ENCODE data around the gene MYO9B.

MYO9B gene

DNA sequence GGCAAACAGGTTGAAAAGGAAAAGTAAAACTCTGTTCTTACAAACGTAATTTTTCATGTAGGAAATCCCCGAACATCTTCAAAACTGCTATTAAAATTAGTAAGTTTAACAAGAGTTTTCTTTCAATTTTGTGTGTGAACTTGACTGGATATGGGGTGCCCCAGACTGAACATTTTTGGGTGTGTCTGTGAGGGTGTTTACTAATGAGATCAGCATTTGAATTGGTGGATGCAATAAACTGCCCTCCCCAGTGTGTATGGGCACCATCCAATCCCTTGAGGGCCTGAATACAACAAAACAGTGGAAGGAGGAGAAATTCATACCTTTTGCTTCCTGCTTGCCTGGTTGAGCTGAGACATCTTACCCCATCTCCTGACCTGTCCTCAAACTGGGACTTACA, 12.1 kb upstream of the MYO9B start:
- no peak for DNase-seq

DNA sequence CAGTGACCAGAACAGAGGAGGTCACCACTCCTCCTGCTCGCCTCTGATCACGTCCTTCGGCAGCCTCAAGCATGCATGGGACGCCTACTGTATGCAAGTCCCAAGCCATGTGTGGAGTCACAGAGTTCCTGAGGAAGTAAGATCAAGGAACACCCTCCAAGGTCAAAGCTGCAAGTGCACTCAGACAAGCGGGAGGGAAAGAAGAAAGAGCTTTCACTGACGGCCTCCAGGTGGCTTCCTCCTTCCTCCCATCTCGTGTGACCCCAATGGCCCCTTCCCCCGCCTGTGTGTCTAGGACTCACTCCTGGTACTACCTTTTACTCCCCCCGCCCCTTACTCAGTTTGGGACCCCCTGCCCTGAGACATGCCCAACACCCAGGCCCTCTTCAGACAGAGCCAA, 6.4 kb upstream of the MYO9B start:
- no peak for DNase-seq

DNA sequence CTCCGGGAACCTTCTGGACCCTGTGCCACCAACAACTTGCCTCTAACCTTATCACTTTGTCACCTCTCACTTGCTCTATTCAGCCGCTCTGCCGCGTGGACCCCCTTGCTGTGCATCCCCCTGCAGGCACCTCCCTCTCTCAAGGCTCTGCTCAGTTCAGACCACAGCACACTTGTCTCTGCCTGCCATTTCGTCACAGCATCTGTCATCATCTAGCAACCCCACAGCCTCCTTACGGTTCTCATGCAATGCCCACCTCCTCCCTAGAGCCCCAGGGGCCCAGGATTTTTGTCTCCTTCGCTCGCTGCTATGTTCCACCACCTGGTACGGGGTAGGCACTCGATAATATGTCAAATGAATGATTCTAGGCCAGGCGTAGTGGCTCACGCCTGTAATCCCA, 5.2 kb upstream of the MYO9B start:
- DNase-seq = no peak

DNA sequence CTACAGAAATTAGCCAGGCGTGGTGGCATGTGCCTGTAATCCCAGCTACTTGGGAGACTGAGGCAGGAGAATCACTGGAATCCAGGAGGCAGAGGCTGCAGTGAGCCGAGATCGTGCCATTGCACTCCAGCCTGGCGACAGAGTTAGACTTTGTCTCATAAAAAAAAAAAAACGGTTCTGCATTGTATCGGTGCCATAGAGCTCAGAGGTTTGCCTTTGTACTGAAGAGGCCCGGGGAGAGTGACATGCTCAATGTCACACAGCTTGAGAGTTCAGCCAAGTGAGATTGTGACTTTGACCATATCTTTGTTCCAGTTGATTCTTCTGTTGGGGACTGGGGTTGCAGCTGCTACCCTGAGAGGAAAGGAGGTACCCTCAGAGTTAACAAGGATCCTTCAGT, 4.7 kb upstream of the MYO9B start:
- no peak for DNase-seq

DNA sequence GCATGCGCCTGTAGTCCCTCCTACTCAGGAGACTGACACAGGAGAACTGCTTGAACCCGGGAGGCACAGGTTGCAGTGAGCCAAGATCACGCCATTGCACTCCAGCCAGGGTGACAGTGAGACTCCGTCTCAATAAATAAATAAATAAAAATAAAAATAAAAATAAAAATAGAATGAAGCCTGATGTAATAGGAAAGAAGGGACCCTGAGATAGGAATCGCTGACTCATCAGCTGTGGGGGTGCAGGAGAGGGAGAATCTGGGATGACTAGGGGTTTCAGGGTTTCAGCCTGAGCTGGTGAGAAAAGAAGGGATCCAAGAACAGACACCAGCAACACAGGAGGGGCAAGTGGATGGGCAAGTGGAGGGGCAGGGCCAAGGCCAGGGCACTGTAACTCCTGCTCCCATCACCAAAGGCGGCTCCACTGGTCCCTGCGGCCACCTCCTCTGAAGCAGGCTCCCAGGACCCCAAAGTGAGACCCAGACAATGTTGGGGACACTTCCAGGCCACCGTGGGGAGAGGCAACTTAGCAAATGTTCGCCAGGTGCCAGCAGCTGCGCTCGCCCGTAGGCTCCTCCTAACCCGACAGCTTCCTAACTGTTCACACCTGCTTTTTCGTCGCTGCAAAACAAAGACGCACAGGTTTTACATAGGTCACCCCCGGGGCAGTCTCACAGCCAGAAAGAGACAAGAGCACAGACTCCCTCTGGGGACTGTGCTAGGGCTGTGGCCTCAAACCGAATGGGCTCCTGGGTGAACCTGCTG, 1.5 kb upstream of the MYO9B start:
- DNase-seq = no peak

DNA sequence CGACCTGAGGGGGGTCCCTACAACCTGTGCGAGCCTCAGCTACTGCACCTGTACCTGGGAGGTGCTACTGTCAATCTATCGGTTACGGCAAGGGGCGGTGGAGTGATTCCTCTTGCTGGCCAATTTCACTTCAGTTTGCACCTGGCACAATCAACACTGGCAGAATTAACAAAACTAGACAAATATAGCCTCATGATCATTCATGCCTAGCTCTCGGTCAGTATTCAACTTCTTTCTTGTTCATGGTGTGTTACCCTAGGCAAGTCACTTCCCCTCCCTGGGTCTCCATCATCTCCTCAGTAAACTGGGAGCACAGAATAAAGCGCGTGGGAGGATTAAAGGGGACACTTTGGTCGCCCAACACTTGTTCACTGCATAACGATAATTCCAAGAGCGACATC, 943 bp upstream of the MYO9B start:
- no peak for DNase-seq

DNA sequence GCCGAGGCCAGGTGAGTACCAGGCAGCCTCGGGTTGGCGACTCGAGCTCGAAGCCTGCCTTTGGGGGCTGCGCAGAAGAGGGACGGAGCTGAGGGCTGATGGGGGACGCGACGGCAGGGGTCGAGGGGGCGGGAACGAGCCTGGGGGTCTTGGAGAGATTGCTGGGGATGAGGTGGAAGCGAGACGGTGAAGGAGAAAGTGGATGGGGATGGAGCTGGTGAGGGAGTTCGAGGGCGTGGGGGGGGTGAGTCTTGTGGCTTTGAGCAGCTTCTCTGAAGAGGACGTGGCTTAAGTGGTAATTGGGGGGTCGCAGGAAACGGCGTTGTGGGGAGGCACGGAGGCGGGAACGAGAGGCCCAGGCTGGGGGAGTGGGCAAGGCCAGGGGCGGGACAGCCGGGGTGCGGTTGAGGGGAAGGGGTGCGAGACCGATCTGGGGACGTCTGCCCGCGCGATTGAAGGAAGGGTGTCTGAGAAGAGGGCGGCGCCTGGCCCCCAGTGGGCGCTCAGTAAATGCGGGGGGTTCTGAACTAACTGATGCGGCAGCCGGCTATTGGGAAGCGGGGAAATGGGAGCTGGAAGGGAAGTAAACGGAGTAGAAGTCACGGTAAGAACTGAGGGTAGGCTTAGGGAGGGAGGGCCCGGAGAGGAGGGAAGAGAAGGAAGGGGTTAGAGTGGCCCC, 426 bp downstream of the MYO9B start:
- peak; percentile 43 for DNase-seq

DNA sequence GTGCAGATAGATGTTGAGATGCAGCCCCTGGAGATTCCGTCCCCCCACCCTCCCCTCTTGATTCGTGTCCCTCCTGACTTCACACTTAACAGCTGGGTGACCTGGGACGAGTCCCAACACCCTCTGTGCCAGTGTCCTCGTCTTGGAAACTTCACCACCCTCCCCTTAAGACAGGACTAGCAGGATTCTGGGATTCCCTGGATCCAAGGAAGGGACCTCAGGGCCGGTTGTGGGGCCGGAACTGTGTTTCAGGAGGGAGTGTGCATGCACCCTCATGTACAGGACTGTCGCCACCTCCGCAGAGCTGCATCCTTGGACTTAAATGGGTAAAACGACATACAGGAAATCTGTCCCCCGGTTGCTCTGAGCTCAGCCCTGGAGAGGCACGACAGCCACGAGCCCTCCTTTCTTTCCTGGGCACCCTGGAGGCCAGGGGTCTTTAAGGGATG, 990 bp downstream of the MYO9B start:
- peak; percentile 36 for DNase-seq

DNA sequence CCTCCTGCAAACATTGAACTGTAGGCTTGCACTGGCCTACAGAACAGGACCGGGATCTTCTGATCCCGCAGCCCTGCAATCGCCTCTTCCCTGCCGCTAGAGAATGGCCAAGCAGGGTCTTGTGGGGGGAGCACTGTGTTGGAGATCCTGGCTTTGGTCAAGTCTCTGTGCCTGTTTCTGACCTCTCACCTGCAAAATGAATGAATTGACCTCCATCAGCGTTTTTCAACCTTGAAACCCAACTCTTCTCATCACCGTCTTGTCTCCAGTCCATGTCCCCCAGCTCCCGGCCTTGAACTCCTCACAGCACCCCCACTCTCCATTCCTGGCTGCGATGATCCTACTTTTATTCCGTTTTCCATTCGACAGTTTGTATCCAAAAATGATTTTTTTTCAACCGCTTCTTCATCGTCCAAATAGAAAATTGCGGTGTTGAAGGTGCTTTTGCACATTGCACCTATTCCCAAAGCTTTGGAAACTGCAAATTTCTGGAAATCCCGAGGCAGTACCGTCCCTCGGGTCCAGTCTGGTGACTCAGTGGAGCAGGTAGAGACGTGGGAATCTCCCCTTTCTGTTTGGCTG, 2.0 kb downstream of the MYO9B start:
- no peak for DNase-seq

DNA sequence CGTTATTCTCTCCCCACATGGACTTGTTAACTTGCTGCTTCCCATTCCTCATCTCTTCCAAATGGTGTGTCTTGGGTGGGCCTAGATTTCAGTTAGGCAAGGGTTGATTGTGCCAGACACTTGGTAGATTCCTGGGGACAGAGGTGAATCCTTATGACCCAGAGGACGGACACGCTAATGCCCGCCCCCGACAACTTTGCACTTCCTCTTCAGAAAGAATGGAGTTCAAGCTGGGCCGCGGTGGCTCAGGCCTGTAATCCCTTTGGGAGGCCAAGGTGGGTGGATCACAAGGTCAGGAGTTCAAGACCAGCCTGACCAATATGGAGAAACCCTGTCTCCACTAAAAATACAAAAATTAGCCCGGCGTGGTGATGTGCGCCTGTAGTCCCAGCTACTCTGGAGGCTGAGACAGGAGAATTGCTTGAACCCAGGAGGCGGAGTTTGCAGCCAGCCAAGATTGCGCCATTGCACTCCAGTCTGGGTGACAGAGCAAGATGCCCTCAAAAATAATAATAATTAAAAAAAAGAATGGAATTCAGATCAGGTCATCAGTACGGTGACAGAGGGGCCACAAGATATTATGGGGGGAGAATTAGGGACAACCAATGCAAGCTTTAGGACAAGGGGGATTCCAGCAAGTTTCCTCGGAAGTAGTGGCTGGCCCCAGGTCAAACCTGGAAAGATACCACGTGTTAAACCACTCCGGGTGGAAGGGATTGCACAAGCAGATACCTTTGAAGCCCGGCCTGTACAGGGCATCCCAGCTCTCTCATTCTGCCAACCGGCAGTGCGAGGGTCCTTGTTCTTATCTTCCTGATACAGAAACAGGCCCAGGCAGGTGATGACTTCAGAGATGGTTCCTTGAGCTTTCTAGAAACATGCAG, 2.7 kb downstream of the MYO9B start:
- no peak for DNase-seq

DNA sequence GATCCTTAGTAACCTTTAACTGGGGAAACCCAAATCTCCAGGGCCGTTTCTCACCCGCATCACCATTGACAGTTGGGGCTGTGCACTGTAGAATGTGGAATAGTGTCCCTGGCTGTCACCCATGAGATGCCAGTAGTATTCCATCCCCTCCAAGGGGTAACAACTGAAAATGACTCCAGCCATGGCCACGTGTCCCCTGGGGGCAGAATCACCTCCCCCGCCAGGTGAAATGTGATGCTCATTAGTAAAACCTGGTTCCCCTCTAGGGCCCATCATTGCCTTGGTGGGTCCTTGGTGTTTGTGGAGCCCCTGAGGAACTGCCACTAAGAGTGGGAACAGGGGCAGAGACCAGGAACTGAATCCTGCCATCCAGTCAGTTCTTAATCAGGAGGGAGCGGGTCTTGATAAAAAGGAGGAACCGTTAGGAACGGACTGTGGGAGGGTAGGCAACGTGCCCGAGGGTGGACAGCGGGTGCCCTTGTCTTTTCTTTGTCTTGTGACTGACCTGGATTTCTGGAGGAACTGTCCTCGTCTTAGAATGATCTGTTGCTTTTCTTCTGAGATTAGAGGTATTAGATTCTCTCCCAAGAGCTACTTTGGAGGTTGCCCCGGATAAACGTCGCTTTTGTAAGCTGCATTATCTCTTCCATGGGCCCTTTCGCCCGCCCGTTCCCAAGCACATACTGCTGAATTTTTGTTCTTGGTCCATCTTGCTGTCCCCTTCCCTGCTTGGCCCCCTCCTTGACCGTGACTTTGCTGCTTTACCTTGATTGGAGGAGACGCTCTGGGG, 3.5 kb downstream of the MYO9B start:
- DNase-seq = no peak

DNA sequence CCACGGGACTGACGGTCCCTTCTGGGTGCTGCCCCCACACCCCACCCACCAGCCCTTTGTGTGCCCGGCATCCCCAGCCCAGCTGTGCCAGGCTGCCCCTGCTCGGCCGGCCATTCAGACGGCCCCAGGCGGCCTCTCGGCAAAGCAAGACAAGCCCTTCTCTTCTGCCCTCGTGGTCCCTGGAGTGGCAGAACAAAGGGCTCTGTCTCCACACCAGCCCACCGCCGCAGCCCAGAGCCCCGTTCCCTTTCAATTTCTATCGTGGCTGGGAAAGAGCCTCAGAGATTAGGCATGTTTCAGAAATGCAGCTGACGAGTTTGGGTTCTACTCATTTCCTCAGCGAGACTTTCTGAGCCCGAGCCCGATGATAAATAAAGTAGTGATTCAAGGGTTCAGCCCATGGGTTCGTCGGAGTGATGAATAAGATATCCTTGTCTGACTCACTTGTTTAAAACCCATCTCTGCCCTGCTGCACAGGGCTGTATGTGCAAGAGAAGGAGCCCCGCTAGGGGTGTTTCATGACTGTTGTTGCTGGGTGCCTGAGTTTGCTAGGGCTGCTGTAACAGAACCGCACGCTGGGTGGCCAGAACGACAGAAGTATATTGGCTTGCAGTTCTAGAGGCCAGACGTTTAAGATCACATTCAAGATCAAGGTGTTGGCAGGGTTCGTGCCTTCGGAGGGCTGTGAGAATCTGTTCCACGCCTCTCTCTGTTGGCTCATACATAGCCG, 4.3 kb downstream of the MYO9B start:
- peak; percentile 85 for DNase-seq

DNA sequence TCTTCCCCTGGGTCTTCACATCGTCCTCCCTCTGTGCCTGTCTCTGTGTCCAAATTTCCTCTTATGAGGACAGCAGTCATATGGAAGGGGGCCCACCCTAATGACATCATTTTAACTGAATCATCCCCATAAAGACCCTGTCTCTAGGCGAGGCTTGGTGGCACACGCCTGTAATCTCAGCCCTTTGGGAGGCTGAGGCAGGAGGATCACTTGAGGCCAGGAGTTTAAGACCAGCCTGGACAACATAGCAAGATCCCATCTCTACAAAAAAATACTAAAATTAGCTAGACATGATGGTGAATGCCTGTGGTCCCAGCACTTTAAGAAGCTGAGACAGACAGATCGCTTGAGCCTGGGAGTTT, 4.8 kb downstream of the MYO9B start:
- DNase-seq = no peak

DNA sequence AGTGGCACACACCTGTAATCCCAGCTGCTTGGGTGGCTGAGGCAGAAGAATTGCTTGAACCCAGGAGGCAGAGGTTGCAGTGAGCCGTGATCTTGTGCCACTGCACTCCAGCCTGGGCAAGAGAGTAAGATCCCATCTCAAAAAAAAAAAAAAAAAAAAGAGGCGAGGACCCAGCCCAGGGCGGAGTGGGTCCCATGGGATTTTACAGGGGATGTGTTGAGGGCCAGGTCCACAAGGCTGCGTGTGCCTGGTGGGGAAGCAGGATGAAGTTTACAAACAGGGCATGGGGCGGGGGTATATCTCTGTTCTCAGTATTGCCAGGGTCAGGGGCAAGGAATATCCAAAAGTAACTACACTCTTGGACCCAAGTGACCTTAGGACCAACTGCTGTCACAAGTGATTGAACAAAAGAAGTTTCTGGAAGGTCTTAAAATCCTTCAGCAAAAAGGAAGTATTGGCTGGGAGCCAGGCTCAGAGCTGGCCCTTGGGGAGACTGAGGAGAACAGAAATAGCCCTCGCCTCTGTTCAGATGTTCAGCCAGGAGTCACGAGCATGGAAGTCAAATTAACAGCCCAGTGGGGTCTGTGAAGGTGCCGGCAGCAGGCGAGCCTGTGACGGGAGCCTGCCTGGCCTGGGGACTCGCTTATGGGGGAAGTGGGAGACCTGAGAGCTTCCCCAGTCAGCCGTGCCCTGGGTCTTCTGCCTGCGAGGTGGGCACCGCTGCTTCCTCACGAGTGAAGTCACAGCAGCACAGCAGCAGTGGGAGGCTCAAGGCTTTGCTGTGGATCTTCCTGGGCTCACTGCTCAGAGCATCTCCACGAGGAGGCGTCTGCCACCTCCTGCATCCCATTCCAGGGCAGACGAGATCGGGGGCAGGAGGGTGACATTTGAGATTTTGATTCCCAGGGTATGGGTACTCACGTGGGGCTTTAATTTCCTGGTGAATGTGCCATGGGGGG, 6.4 kb downstream of the MYO9B start:
- DNase-seq = no peak

DNA sequence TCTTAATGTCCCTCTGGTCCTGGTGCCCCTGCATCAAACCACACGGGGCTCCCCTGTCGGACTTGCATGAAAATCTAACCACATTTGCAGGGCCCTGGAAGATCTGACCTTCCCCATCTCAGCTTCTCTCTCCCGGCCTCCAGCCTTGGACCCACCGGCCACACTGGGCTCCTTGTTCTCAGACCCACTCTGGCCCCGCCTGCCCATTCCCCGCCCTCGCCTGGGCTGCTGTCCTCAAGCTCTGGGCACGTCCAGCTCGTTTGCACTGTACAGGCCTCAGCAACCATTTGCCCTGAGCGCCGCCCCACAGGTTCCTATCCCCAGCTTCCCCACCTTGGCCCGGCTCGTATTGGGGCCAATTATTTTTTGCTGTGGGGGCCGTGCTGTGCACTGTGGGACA, 10.5 kb downstream of the MYO9B start:
- no peak for DNase-seq

DNA sequence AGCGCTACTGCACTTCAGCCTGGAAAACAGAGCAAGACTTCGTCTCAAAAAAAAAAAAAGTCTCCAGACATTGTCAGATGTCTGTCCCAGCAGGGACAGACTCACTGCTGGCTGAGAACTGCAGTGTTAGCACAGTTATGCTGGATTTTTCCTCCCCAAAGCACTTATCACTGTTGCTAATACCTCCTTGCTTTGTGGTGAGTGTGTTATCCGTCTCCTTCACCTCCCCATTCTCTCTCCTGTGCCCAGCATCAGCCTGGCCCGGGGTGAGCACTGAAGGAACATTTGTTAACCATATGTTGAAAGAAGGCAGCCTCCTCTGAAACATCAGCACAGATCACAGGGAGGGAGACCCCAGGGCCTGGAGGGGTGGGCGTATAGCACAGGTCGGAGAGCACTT, 11.3 kb downstream of the MYO9B start:
- DNase-seq = no peak

DNA sequence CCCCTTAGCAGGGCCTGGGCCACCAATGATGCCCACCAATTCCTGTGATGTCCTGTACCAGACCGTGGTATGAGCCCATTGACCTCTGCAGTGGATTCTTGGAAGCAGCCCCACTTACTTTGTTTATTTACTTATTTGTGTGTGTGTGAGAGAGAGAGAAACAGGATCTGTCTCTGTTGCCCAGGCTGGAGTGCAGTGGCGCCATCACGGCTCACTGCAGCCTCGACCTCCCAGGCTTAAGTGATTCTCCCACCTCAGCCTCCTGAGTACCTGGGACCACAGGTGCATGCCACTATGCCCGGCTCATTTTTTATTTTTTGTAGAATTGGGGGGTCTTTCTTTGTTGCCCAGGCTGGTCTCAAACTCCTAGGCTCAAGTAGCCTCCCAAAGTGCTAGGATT, 13.0 kb downstream of the MYO9B start:
- DNase-seq = no peak

DNA sequence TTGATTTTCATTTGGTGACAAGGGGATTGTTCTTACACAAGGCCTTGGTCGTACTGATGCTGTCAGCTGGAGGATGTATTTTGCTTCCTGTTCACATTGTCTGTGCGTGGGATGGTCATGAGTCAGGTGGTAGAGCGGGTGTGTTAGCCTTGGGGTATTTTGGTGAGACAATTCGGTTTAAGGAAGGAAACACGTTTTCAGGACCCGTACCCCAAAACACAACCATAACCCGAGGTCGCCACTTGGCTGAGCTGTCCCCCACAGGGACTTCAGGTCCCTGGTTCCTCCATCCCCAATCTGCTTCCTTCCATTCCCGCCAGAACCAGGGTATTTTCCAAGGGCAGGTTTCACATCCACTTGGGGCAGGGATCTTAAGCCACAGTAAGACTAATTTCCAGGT, 15.0 kb downstream of the MYO9B start:
- peak; percentile 58 for DNase-seq

DNA sequence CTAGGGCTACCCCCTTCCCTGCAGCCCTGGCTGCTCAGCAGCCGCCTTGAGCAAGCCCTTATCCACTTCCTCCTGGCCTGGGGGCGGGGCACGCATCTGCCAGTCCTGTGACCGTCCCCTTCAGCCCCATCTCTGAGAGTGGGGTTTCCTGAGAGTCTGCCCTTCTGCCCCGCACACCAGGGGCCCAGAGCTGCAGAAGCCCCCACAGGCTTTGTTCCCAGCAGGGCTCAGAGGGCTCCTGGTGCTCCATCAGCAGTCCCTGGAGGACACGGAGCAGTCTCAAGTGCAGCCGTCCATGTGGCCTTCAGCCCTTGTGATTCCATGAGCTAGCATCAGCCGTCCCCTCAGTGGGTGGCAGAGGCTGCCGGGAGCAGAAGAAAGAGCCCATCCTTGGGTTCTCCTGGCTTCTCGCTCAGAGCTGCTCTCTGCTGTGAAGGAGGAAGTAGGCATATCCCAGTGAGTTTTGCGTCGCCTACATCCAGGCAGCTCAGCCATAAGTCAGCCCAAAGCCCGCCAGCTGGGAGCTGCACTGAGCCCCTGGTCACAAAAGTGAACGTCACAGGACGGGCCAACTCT, 16.3 kb downstream of the MYO9B start:
- no peak for DNase-seq

DNA sequence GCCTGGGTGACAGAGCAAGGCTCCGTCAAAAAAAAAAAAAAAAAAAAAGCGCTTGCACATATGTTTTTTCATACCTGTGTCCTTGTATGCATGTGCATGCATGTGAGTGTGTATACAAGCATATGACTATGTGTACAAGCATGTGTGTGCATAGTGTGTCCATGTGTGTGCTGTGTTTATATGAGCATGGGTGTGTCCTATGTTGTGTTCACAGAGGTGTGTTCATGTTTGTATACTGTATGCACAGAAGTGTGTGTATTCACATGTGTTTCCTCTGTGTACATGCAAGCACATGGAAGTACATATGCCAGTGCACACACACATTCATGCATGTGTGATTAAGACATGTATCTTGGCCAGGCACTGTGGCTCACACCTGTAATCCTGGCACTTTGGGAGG, 17.1 kb downstream of the MYO9B start:
- no peak for DNase-seq

Data from stimulated activated CD4-positive, alpha-beta T cell treated with anti-CD3 and anti-CD28 coated beads, Interleukin-4, amount 100 ng/mL, for 24 hours (primary cell).